ENCODE measurements around the gene PPP1R3D. TPM values are rescaled to one million over a fixed set of nuclear protein-coding genes. Genes with fewer than 3 reads are reported as not detected.

Gene PPP1R3D
- total and polyA plus RNA-seq, 2 of the 8 experiments (the other 6 are each of a cell fraction or from before 2014, with no cell fraction given) = 1.4 to 3.9 TPM

DNA sequence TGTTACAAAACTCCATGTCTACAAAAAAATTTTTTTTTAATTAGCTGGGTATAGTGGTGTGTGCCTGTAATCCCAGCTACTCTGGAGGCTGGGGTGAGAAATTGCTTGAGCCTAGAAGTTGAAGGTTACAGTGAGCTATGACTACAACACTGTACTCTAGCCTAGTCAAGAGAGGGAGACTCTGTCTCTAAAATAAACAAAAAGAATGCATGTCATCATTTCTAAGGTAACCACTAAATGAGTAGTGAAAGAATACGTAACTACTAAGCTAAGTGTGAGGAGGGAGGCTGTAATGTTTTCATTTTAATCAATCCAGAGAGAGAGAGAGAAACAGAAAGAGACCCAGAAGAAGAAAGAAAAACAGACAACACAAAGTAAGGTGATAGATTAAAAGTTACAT is 16.6 kb downstream of the PPP1R3D start:
- Histone ChIP-seq H4K8ac (ENCODE audit: extremely low read depth, insufficient read depth, low read length) (no peak overlapping the region), H3K4me2 (ENCODE audit: insufficient read depth in 1 of 2, low read depth in 2 of 2, low read length in 2 of 2) (no peak overlapping the region), H3K27me3 (replicated peaks in 1 of 4; ENCODE audit: control insufficient read depth in 3 of 4, extremely low read depth in 1 of 4, insufficient read depth in 3 of 4, low read length in 3 of 4) (peaks cover 0 to 1% (median 0%) of the 10 kb centered on the region in 4 experiments; a peak in 1 of 7 replicates), H2AFZ (ENCODE audit: low read length) (no peak overlapping the region), H3K56ac (replicated peaks; ENCODE audit: insufficient read length, low read depth, low read length) (no peak overlapping the region), H2BK20ac (ENCODE audit: low read length) (no peak overlapping the region), H3K79me2 (ENCODE audit: control insufficient read depth in 1 of 2, insufficient read depth in 2 of 2, low read length in 2 of 2) (no peaks in the 10 kb centered on the region), H3K23me2 (ENCODE audit: low read depth, low read length) (no peaks in the 10 kb centered on the region), H3K23ac (ENCODE audit: insufficient read length) (no peak overlapping the region), H4K20me1 (replicated peaks in 1 of 2; ENCODE audit: control insufficient read depth in 1 of 2, insufficient read depth in 2 of 2, low read length in 2 of 2) (no peaks in the 10 kb centered on the region), H3K27ac (ENCODE audit: low read depth, low read length) (no peak overlapping the region), H2BK12ac (ENCODE audit: low read depth, low read length) (no peak overlapping the region), H3K79me1 (ENCODE audit: low read depth, low read length) (no peaks in the 10 kb centered on the region), H3K4me3 (ENCODE audit: extremely low read depth in 1 of 4, insufficient read depth in 2 of 4, low read depth in 3 of 4, low read length in 4 of 4) (no peak overlapping the region), H2BK5ac (ENCODE audit: low read depth, low read length) (no peak overlapping the region), H3K18ac (ENCODE audit: extremely low read depth, low read length) (no peak overlapping the region), H4K5ac (ENCODE audit: insufficient read length, low read depth, low read length) (no peak overlapping the region), H3K14ac (ENCODE audit: insufficient read length) (no peak overlapping the region), H4K91ac (replicated peaks; ENCODE audit: insufficient read length, low read length) (no peak overlapping the region), H3K36me3 (ENCODE audit: control insufficient read depth in 2 of 4, insufficient read depth in 4 of 4, low read length in 3 of 4) (no peaks in the 10 kb centered on the region), H2BK15ac (ENCODE audit: low read length) (no peak overlapping the region), H2BK120ac (replicated peaks; ENCODE audit: low read depth, low read length) (no peak overlapping the region), H3K9ac (replicated peaks in 1 of 4; ENCODE audit: extremely low read depth in 1 of 4, low read depth in 3 of 4, low read length in 3 of 4) (no peak overlapping the region), H3K9me3 (ENCODE audit: insufficient read depth in 2 of 2, low read depth in 1 of 2, low read length in 1 of 2) (no peaks in the 10 kb centered on the region), H3K4me1 (replicated peaks in 1 of 4; ENCODE audit: control insufficient read depth in 3 of 4, insufficient read depth in 4 of 4, low read length in 3 of 4) (no peaks in the 10 kb centered on the region), H2AK5ac (ENCODE audit: low read depth, low read length) (no peak overlapping the region), H3K4ac (replicated peaks; ENCODE audit: insufficient read length, low read depth, low read length) (no peak overlapping the region)
- ChIA-PET POLR2A (ENCODE audit: partially characterized antibody) (no interaction called here), CTCF (ENCODE audit: partially characterized antibody) (no interaction called here)
- DNase-seq (ENCODE audit: low read depth in 1 of 2, low spot score in 2 of 2) = no peak
- 100% methylated on average over 1 of the region's 1 CpG; no CpG with 5 or more reads in 1 of the 2 experiments for WGBS, 2 experiments (ENCODE audit: extremely low coverage in 1 of 2, insufficient coverage in 1 of 2, insufficient read length in 1 of 2, insufficient replicate concordance in 2 of 2, low coverage in 1 of 2, low lambda C conversion rate in 2 of 2, missing lambda C conversion rate in 1 of 2)
- FAIRE-seq = no peak
- TF ChIP-seq RAD21 (IDR thresholded peaks at IDR 0.05 in 1 of 2, conservative IDR thresholded peaks at IDR 0.05 in 1 of 2; ENCODE audit: low read depth in 2 of 2, low read length in 2 of 2) = no peak
- no peak for TF ChIP-seq TAF1 (IDR thresholded peaks at IDR 0.05; ENCODE audit: low read depth, low read length)
- no peak for TF ChIP-seq KDM5A (IDR thresholded peaks at IDR 0.05; ENCODE audit: low read length)
- TF ChIP-seq CHD1 (IDR thresholded peaks at IDR 0.05; ENCODE audit: low read depth, low read length) = no peak
- TF ChIP-seq RFX5 (IDR thresholded peaks at IDR 0.05; ENCODE audit: borderline replicate concordance, low read depth, low read length) = no peak
- TF ChIP-seq RXRA (IDR thresholded peaks at IDR 0.05; ENCODE audit: insufficient read depth, low read depth, low read length) = no peak
- TF ChIP-seq SIN3A (conservative IDR thresholded peaks at IDR 0.05 in 1 of 2, IDR thresholded peaks at IDR 0.05 in 1 of 2; ENCODE audit: low read depth in 1 of 2, low read length in 2 of 2) = no peak
- TF ChIP-seq TAF7 (optimal IDR thresholded peaks at IDR 0.05; ENCODE audit: borderline replicate concordance, low read depth, low read length) = no peak
- no peak for TF ChIP-seq EGR1 (IDR thresholded peaks at IDR 0.05; ENCODE audit: borderline replicate concordance, low read depth, low read length)
- no peak for TF ChIP-seq BRCA1 (IDR thresholded peaks at IDR 0.05; ENCODE audit: low read depth, low read length)
- no peak for TF ChIP-seq CEBPB (IDR thresholded peaks at IDR 0.05; ENCODE audit: low read depth, low read length)
- no peak for TF ChIP-seq FOSL1 (IDR thresholded peaks at IDR 0.05; ENCODE audit: insufficient read depth, low read depth, low read length)
- no peak for TF ChIP-seq BACH1 (IDR thresholded peaks at IDR 0.05; ENCODE audit: low read length)
- no peak for TF ChIP-seq SRF (IDR thresholded peaks at IDR 0.05; ENCODE audit: low read depth, low read length)
- TF ChIP-seq GTF2F1 (IDR thresholded peaks at IDR 0.05; ENCODE audit: borderline replicate concordance, low read depth, low read length) = no peak
- TF ChIP-seq SP4 (IDR thresholded peaks at IDR 0.05; ENCODE audit: low read length) = no peak

Measured in H1 (cell line).